Karpas-422 (cell line): ENCODE results near the gene NTN3. TPM values are rescaled to one million over a fixed set of nuclear protein-coding genes. Genes with fewer than 3 reads are reported as not detected.
A peak's percentile ranks its signal among the peaks of the same experiment; 100 is the strongest.

ENCODE experiments used
- DNase-seq: peaks from one replicate; pipeline ENCODE4 v3.0.0-alpha.2; 2015
- H2AFZ ChIP-seq: fragments of 200-600 bp; sonication (generic); 2 replicates; pipeline ENCODE4 v1.6.1; 2014; ENCODE audit warnings: antibody characterized with exemption, low read length, mixed read lengths
- H3K27ac ChIP-seq: fragments of 200-600 bp; sonication (generic); 2 replicates; pipeline ENCODE4 v1.5.1; 2014; ENCODE audit warnings: mild to moderate bottlenecking, low read length, moderate library complexity
- H3K27me3 ChIP-seq: fragments of 200-600 bp; sonication (generic); 2 replicates; pipeline ENCODE4 v1.6.1; 2014; ENCODE audit warnings: low read length, mixed read lengths
- H3K36me3 ChIP-seq: fragments of 200-600 bp; sonication (generic); 2 replicates; pipeline ENCODE4 v1.6.1; 2014; ENCODE audit warnings: low read length, mixed read lengths; ENCODE audit not compliant: insufficient read depth
- H3K4me1 ChIP-seq: fragments of 200-600 bp; sonication (generic); 2 replicates; pipeline ENCODE4 v1.6.1; 2014; ENCODE audit warnings: mild to moderate bottlenecking, low read length, mixed read lengths
- H3K4me2 ChIP-seq: fragments of 200-600 bp; sonication (generic); 2 replicates; pipeline ENCODE4 v1.6.1; 2014; ENCODE audit warnings: low read length, low read depth, mild to moderate bottlenecking; ENCODE audit not compliant: poor library complexity, severe bottlenecking
- H3K4me3 ChIP-seq: fragments of 200-600 bp; sonication (generic); 2 replicates; pipeline ENCODE4 v1.5.1; 2014; ENCODE audit warnings: mild to moderate bottlenecking, antibody characterized with exemption, low read length, mixed read lengths
- H3K79me2 ChIP-seq: fragments of 200-600 bp; sonication (generic); 2 replicates; pipeline ENCODE4 v1.6.1; 2014; ENCODE audit warnings: mild to moderate bottlenecking, low read length, mixed read lengths
- H3K9ac ChIP-seq: fragments of 200-600 bp; sonication (generic); 2 replicates; pipeline ENCODE4 v1.6.0; 2014; ENCODE audit warnings: low read length
- H3K9me2 ChIP-seq: fragments of 200-600 bp; sonication (generic), shearing (Covaris generic); replicated peaks from 2 replicates; pipeline ENCODE4 v1.6.0; 2014; ENCODE audit warnings: mild to moderate bottlenecking, low read length, moderate library complexity; ENCODE audit not compliant: insufficient read depth
- H3K9me3 ChIP-seq: fragments of 300-700, 200-600 bp; sonication (generic); 2 replicates; pipeline ENCODE4 v1.6.1; 2014; ENCODE audit warnings: low read length, mixed read lengths
- H4K20me1 ChIP-seq: fragments of 200-600 bp; sonication (generic); 2 replicates; pipeline ENCODE4 v1.6.1; 2014; ENCODE audit warnings: mild to moderate bottlenecking, antibody characterized with exemption, low read length, low read depth; ENCODE audit not compliant: insufficient read depth
- total RNA-seq: library from RNA; depleted of rRNA; stranded (reverse); fragments of >200 nt; shearing (Covaris generic); gene quantifications from 2 replicates; pipeline ENCODE4 v1.2.3, GENCODE V29; 2014; ENCODE audit warnings: low replicate concordance

The NTN3 gene
- total RNA-seq, 1 experiment from 2014 or later = 0.45 TPM

GRCh38 chr16:2458887-2459646, 12.0 kb upstream of the NTN3 start:
- Histone ChIP-seq H3K9me2 (no peaks in the 10 kb centered on the region), H3K36me3 (0 out of 2 replicates have a peak, but pooled peaks cover 3% of the 10 kb centered on the region), H3K4me2 (peak overlapping the region; percentile 99), H3K9ac (peak overlapping the region; percentile 84), H3K27ac (peak overlapping the region; percentile 76), H3K27me3 (no peaks in the 10 kb centered on the region), H2AFZ (peak overlapping the region; percentile 76), H4K20me1 (0 out of 2 replicates have a peak, but pooled peaks cover 5% of the 10 kb centered on the region), H3K4me3 (peak overlapping the region; percentile 89), H3K4me1 (peaks cover 32% of the 10 kb centered on the region), H3K9me3 (no peaks in the 10 kb centered on the region), H3K79me2 (peaks cover 13% of the 10 kb centered on the region)
- peak; percentile 65 for DNase-seq

- peaks cover 32% of the 10 kb centered on the region for H3K4me1 ChIP-seq
- H2AFZ ChIP-seq = peak within 1 kb of the TSS; percentile 76
- 0 out of 2 replicates have a peak, but pooled peaks cover 3% of the 10 kb centered on the region for H3K36me3 ChIP-seq
- H3K79me2 ChIP-seq = peaks cover 13% of the 10 kb centered on the region
- peak within 1 kb of the TSS; percentile 84 for H3K9ac ChIP-seq
- peak; percentile 99 for DNase-seq
- H3K9me3 ChIP-seq = no peaks in the 10 kb centered on the region
- H3K9me2 ChIP-seq = no peaks in the 10 kb centered on the region
- peak within 1 kb of the TSS; percentile 76 for H3K27ac ChIP-seq
- H3K27me3 ChIP-seq = no peaks in the 10 kb centered on the region
- peak within 1 kb of the TSS; percentile 99 for H3K4me2 ChIP-seq
- 0 out of 2 replicates have a peak, but pooled peaks cover 9% of the 10 kb centered on the region for H4K20me1 ChIP-seq
- peak within 1 kb of the TSS; percentile 89 for H3K4me3 ChIP-seq
Measured at GRCh38 chr16:2459647-2460390, 11.3 kb upstream of the NTN3 start, which contains the start of gene TEDC2. Gene TEDC2, plus strand, starts transcription at chr16:2460109. Its CDS starts 36 bp downstream, at chr16:2460145.

GRCh38 chr16:2460391-2460713, 10.7 kb upstream of the NTN3 start:
- Histone ChIP-seq H3K9me3 (no peaks in the 10 kb centered on the region), H3K27ac (no peak overlapping the region; the same call in 1 of the 2 replicates), H3K9me2 (no peaks in the 10 kb centered on the region), H3K4me3 (peak overlapping the region; percentile 89), H3K27me3 (no peaks in the 10 kb centered on the region), H3K4me2 (peak overlapping the region; percentile 99), H3K79me2 (peaks cover 13% of the 10 kb centered on the region), H3K9ac (peak overlapping the region; percentile 84), H3K36me3 (0 out of 2 replicates have a peak, but pooled peaks cover 3% of the 10 kb centered on the region), H3K4me1 (peaks cover 32% of the 10 kb centered on the region), H2AFZ (no peak overlapping the region), H4K20me1 (0 out of 2 replicates have a peak, but pooled peaks cover 9% of the 10 kb centered on the region)
- no peak for DNase-seq

- Histone ChIP-seq H3K4me3 (peak overlapping the region; percentile 89), H3K36me3 (0 out of 2 replicates have a peak, but pooled peaks cover 3% of the 10 kb centered on the region)
Measured at GRCh38 chr16:2460916-2461315, 10.2 kb upstream of the NTN3 start.

GRCh38 chr16:2462031-2462866, 8.8 kb upstream of the NTN3 start:
- H3K36me3 ChIP-seq = no peaks in the 10 kb centered on the region
- H3K4me2 ChIP-seq = no peak overlapping the region

More at GRCh38 chr16:2460916-2461315, 10.2 kb upstream of the NTN3 start:
- Histone ChIP-seq H3K4me1 (peaks cover 32% of the 10 kb centered on the region), H3K4me2 (peak overlapping the region; percentile 99), H3K9ac (peak overlapping the region; percentile 84), H3K79me2 (peaks cover 13% of the 10 kb centered on the region), H3K9me3 (no peaks in the 10 kb centered on the region), H4K20me1 (0 out of 2 replicates have a peak, but pooled peaks cover 9% of the 10 kb centered on the region), H3K27ac (no peak overlapping the region), H2AFZ (no peak overlapping the region), H3K9me2 (no peaks in the 10 kb centered on the region), H3K27me3 (no peaks in the 10 kb centered on the region)
- DNase-seq = no peak

GRCh38 chr16:2464333-2464732, 6.8 kb upstream of the NTN3 start:
- no peak overlapping the region for H3K4me3 ChIP-seq
- H3K9me3 ChIP-seq = no peaks in the 10 kb centered on the region
- no peaks in the 10 kb centered on the region for H3K27me3 ChIP-seq
- H3K9ac ChIP-seq = no peak overlapping the region
- 0 out of 2 replicates have a peak, but pooled peaks cover 9% of the 10 kb centered on the region for H4K20me1 ChIP-seq
- no peaks in the 10 kb centered on the region for H3K9me2 ChIP-seq
- no peak overlapping the region for H3K27ac ChIP-seq
- H3K79me2 ChIP-seq = peaks cover 13% of the 10 kb centered on the region
- H3K4me2 ChIP-seq = no peak overlapping the region
- H3K4me1 ChIP-seq = peaks cover 48% of the 10 kb centered on the region
- no peak overlapping the region for H2AFZ ChIP-seq
- no peaks in the 10 kb centered on the region for H3K36me3 ChIP-seq
- no peak for DNase-seq

More at GRCh38 chr16:2462031-2462866, 8.8 kb upstream of the NTN3 start:
- DNase-seq = no peak
- no peaks in the 10 kb centered on the region for H3K9me2 ChIP-seq
- H3K27me3 ChIP-seq = no peaks in the 10 kb centered on the region
- peaks cover 13% of the 10 kb centered on the region for H3K79me2 ChIP-seq
- H3K4me3 ChIP-seq = no peak overlapping the region
- no peak overlapping the region for H3K27ac ChIP-seq
- peaks cover 39% of the 10 kb centered on the region for H3K4me1 ChIP-seq
- no peak overlapping the region for H2AFZ ChIP-seq
- no peaks in the 10 kb centered on the region for H3K9me3 ChIP-seq
- H3K9ac ChIP-seq = no peak overlapping the region
- H4K20me1 ChIP-seq = 0 out of 2 replicates have a peak, but pooled peaks cover 9% of the 10 kb centered on the region

GRCh38 chr16:2465653-2466415, 5.3 kb upstream of the NTN3 start:
- H2AFZ ChIP-seq = no peak overlapping the region
- no peak overlapping the region for H3K4me2 ChIP-seq
- H3K36me3 ChIP-seq = no peaks in the 10 kb centered on the region
- H3K79me2 ChIP-seq = peaks cover 6% of the 10 kb centered on the region
- no peaks in the 10 kb centered on the region for H3K9me2 ChIP-seq
- DNase-seq = peak; percentile 75
- no peak overlapping the region for H3K9ac ChIP-seq
- no peak overlapping the region for H3K4me3 ChIP-seq
- H3K27ac ChIP-seq = no peak overlapping the region
- peaks cover 51% of the 10 kb centered on the region for H3K4me1 ChIP-seq
- H3K27me3 ChIP-seq = no peaks in the 10 kb centered on the region
- H4K20me1 ChIP-seq = 0 out of 2 replicates have a peak, but pooled peaks cover 9% of the 10 kb centered on the region
- no peaks in the 10 kb centered on the region for H3K9me3 ChIP-seq
